K562 (cell line): ENCODE results near the gene COQ8B. TPM values are rescaled to one million over a fixed set of nuclear protein-coding genes. Genes with fewer than 3 reads are reported as not detected.

Source experiments
- ATAC-seq: fragments of 200-7000 bp; cut with Tn5 transposase; 3 replicates; pipeline ENCODE4 v1.9.1; 2020; ENCODE audit warnings: moderate library complexity
- BruUV-seq: library from RNA; stranded (reverse); fragments of 400-500 nt; replicated peaks from 2 replicates; lab custom pipeline; 2021; lab: Mats Ljungman, UMichigan
- CTCF ChIA-PET: fragments of 300-600 bp; formaldehyde crosslinking; extraction: SDS; loops from one replicate; lab custom pipeline; 2021; ENCODE audit warnings: low intra/inter-chr PET ratio; lab: Yijun Ruan, JAX
- POLR2A ChIA-PET: fragments of 300-600, 350-650 bp; sonication (Branson Sonifier 250); formaldehyde crosslinking; extraction: SDS; loops from one replicate; lab custom pipeline; 2021; ENCODE audit warnings: antibody characterized with exemption, inconsistent platforms; lab: Yijun Ruan, JAX
- DNase-seq, 4 experiments: peaks; one replicate each; pipeline versions ENCODE4 v3.0.0 to v3.0.0-alpha.2; 2011 to 2018; ENCODE audit warnings: low spot score in 3 of 4, mixed read lengths in 3 of 4; ENCODE audit errors: extremely low read depth in 1 of 4
- FAIRE-seq: peaks from 2 replicates; lab custom pipeline; 2011; peaks lifted over from hg19 to GRCh38; lab: Jason Lieb, UNC
- H2AFZ ChIP-seq: 2 replicates; pipeline ENCODE4 v1.6.0; 2011; ENCODE audit warnings: low read depth, low read length, control low read depth, inconsistent platforms
- H3K27ac ChIP-seq: fragments of 200-600 bp; 3 replicates; pipeline ENCODE4 v1.8.0; 2011; ENCODE audit warnings: low read depth, mild to moderate bottlenecking, control low read depth, inconsistent platforms, low read length, moderate library complexity, mixed read lengths; ENCODE audit errors: extremely low read depth
- H3K27me3 ChIP-seq, 2 experiments: fragments of 300-600 bp in 1 of 2; 2 replicates in 1 of 2; 3 replicates in 1 of 2; pipeline versions ENCODE4 v1.6.0 to v1.8.0; 2011; ENCODE audit warnings: inconsistent platforms in 2 of 2, low read length in 2 of 2, mild to moderate bottlenecking in 1 of 2, mixed read lengths in 1 of 2, moderate library complexity in 1 of 2; ENCODE audit not compliant: control insufficient read depth in 2 of 2, insufficient read depth in 2 of 2
- H3K36me3 ChIP-seq: fragments of 300-600 bp; 3 replicates; pipeline ENCODE4 v1.8.0; 2011; ENCODE audit warnings: mild to moderate bottlenecking, low read length, inconsistent platforms; ENCODE audit not compliant: control insufficient read depth, insufficient read depth
- H3K4me1 ChIP-seq, 2 experiments: fragments of 200-600 bp in 1 of 2; replicated peaks in 1 of 2; 2 replicates in 1 of 2; 3 replicates in 1 of 2; pipeline versions ENCODE4 v1.5.1 to v1.8.0; 2011; ENCODE audit warnings: inconsistent platforms in 2 of 2, low read length in 2 of 2, mild to moderate bottlenecking in 1 of 2, mixed read lengths in 1 of 2, moderate library complexity in 1 of 2; ENCODE audit not compliant: control insufficient read depth in 2 of 2, insufficient read depth in 2 of 2
- H3K4me2 ChIP-seq: 2 replicates; pipeline ENCODE4 v1.6.1; 2011; ENCODE audit warnings: low read length, control low read depth, inconsistent platforms, mixed read lengths; ENCODE audit not compliant: insufficient read depth
- H3K4me3 ChIP-seq: fragments of 200-600 bp; sonication (generic), shearing (Covaris generic); 2 replicates; pipeline ENCODE4 v1.5.1; 2016; ENCODE audit warnings: control low read depth, inconsistent platforms
- H3K79me2 ChIP-seq: fragments of 200-600 bp; 3 replicates; pipeline ENCODE4 v1.8.0; 2011; ENCODE audit warnings: low read length, inconsistent platforms; ENCODE audit not compliant: control insufficient read depth, insufficient read depth
- H3K9ac ChIP-seq, 2 experiments: 2 replicates each; pipeline versions ENCODE4 v1.6.0 to v1.6.1; 2011; ENCODE audit warnings: low read depth in 2 of 2, low read length in 2 of 2, control low read depth in 1 of 2, inconsistent platforms in 1 of 2, mild to moderate bottlenecking in 1 of 2, mixed read lengths in 1 of 2; ENCODE audit not compliant: insufficient read depth in 1 of 2
- H3K9me1 ChIP-seq: one replicate; pipeline ENCODE4 v1.6.0; 2011; ENCODE audit warnings: inconsistent platforms, mild to moderate bottlenecking, low read length, moderate library complexity; ENCODE audit not compliant: control insufficient read depth, insufficient read depth
- H3K9me3 ChIP-seq: replicated peaks from 2 replicates; pipeline ENCODE4 v1.5.1; 2011; ENCODE audit warnings: low read depth, low read length, inconsistent platforms; ENCODE audit not compliant: control insufficient read depth, insufficient read depth
- H4K20me1 ChIP-seq: replicated peaks from 2 replicates; pipeline ENCODE4 v1.6.1; 2011; ENCODE audit warnings: low read length, inconsistent platforms, mixed read lengths; ENCODE audit not compliant: control insufficient read depth, insufficient read depth
- EGR1 ChIP-seq: fragments of 450-650 bp; conservative IDR thresholded peaks from 2 replicates; pipeline ENCODE4 v1.6.1; 2017; ENCODE audit warnings: mild to moderate bottlenecking
- LARP7 ChIP-seq: fragments of 450-650 bp; IDR thresholded peaks from 2 replicates; pipeline ENCODE4 v1.6.1; 2016
- RBM25 ChIP-seq: fragments of 200-400 bp; formaldehyde crosslinking; IDR thresholded peaks from 2 replicates; pipeline ENCODE4 v1.6.1; 2018; ENCODE audit warnings: low read length, low read depth, moderate library complexity; ENCODE audit not compliant: severe bottlenecking
- ZNF449 ChIP-seq: fragments of 250-450 bp; sonication (Bioruptor Pico); IDR thresholded peaks from 2 replicates; pipeline ENCODE4 v1.8.0; 2022; ENCODE audit warnings: moderate library complexity, mild to moderate bottlenecking, inconsistent platforms
- WGBS: fragments of 100-300 bp; shearing (Covaris generic); methylation state at CpG from one replicate; pipeline ENCODE4 v1.1.6; 2016; ENCODE audit warnings: low coverage, mixed read lengths; ENCODE audit not compliant: insufficient coverage; ENCODE audit errors: missing lambda C conversion rate; 5-methylcytosine and 5-hydroxymethylcytosine counted together
- in situ Hi-C: fragments of 300-500 bp; cut with MboI; formaldehyde crosslinking; loops from 4 replicates; pipeline ENCODE4 v1.15.0; 2018; ENCODE audit warnings: inconsistent platforms, mixed read lengths
- intact Hi-C: fragments of 100-400 bp; cut with micrococcal nuclease; formaldehyde crosslinking; loops from 2 replicates; pipeline ENCODE4 v1.14.2; 2022
- polyA plus RNA-seq, 8 experiments: library from polyadenylated mRNA; depleted of rRNA in 4 of 8; stranded (reverse) in 5 of 8; unstranded in 3 of 8; fragments of >200 nt; fragmentation: Nextera tagmentation in 2 of 8; fragmentation: Illumina TruSeq in 1 of 8; extraction: Ambion mirVana in 2 of 8; extraction: Trizol in 1 of 8; gene quantifications; 2 replicates each; pipeline versions ENCODE4 v1.2.1 to v1.2.3, GENCODE V29; 2011 to 2014; ENCODE audit warnings: inconsistent platforms in 1 of 8, missing spikeins in 1 of 8
- total RNA-seq, 7 experiments: library from RNA; depleted of rRNA in 6 of 7; stranded (reverse); fragments of >200 nt in 6 of 7; fragmentation: Illumina TruSeq in 2 of 7; extraction: Trizol in 2 of 7; gene quantifications; 2 replicates each; pipeline versions ENCODE4 v1.2.1 to v1.2.3, GENCODE V29; 2011 to 2021; ENCODE audit warnings: low replicate concordance in 1 of 7

The COQ8B gene
- total and polyA plus RNA-seq, 9 of the 15 experiments (the other 6 are each of a cell fraction or from before 2014, with no cell fraction given): 0.41 to 32.3 (median 12.9) TPM

DNA sequence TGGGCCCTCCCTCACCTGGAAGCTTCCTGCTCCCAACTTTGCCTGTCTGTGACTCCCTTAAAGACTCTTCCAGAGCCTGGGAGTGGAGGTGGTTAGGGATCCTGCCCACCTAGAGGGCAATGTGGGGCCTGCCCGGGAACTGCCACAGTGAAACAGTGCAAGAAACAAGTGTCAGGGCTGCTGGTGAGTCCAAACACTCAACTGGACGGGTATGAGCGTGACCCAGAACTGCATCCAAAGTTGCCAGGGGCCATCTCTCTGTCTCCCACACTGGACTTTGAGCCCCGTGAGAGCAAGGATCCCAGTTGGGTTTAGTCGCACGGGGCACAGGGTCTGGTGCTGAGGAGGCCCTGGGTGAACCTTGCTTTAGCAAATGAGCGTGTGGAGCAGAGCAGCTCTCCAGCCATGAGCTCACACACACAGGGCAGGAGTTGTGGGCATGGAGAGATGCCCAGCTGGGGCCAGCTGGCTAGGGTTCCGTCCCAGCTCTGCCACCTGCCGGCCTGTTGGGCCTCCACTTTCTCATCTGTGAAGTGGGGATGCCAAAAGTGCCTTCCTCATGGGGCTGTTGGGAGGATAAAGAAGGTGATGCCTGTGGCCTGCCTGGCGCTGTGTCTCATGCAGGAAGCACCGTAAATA, 23.4 kb downstream of the COQ8B start:
- no peak for FAIRE-seq
- H3K4me1 ChIP-seq: peaks cover 26 to 40% of the 10 kb centered on the region in 2 experiments
- H3K9ac ChIP-seq: 0 out of 4 replicates have a peak overlapping the region, but pooled peaks of 1 of the 2 experiments have one; percentile 26
- no peak for TF ChIP-seq LARP7
- peak; percentile 41 for TF ChIP-seq RBM25
- TF ChIP-seq, all 486 proteins: peak for 1
- intact Hi-C loops: no loop called here
- no peak overlapping the region for H3K4me2 ChIP-seq
- BruUV-seq: no TSS peak
- CTCF ChIA-PET: no interaction called here
- POLR2A ChIA-PET: interaction anchor here (1.8 kb wide), 1 partner anchor 9 kb away, joined by 6 read pairs; no protein-coding TSS in a partner anchor
- H4K20me1 ChIP-seq: no peaks in the 10 kb centered on the region
- WGBS: 93% methylated on average over 11 of the region's 11 CpGs
- no peak overlapping the region for H3K4me3 ChIP-seq
- H2AFZ ChIP-seq: no peak overlapping the region
- H3K27me3 ChIP-seq: no peaks in the 10 kb centered on the region
- no peak overlapping the region for H3K27ac ChIP-seq
- DNase-seq (no peak), ATAC-seq (no peak)
- H3K79me2 ChIP-seq: peaks cover 23% of the 10 kb centered on the region
- in situ Hi-C loops: no loop called here
- H3K9me3 ChIP-seq: no peaks in the 10 kb centered on the region
- peaks cover 20% of the 10 kb centered on the region; the same call in 2 of the 3 replicates for H3K36me3 ChIP-seq
- H3K9me1 ChIP-seq: no peaks in the 10 kb centered on the region

- no peak for FAIRE-seq
- peaks cover 33% of the 10 kb centered on the region for H3K79me2 ChIP-seq
- no peak overlapping the region for H3K4me2 ChIP-seq
- H3K9me3 ChIP-seq: no peaks in the 10 kb centered on the region
- H3K4me3 ChIP-seq: no peak overlapping the region
- TF ChIP-seq EGR1 (peak; percentile 65), ZNF449 (CRISPR knock-in tag) (no peak)
- peak overlapping the region in 1 of 2 experiments; percentile 92; a peak in 2 of 4 replicates for H3K9ac ChIP-seq
- H3K27ac ChIP-seq: peak overlapping the region; percentile 97
- H3K9me1 ChIP-seq: peaks cover 6% of the 10 kb centered on the region
- no peaks in the 10 kb centered on the region for H3K27me3 ChIP-seq
- 77% methylated on average over 13 of the region's 14 CpGs for WGBS
- H3K36me3 ChIP-seq: peaks cover 21% of the 10 kb centered on the region; the same call in 2 of the 3 replicates
- CTCF ChIA-PET: no interaction called here
- H3K4me1 ChIP-seq: peaks cover 37 to 50% of the 10 kb centered on the region in 2 experiments
- in situ Hi-C loops (no loop called here), intact Hi-C loops (no loop called here)
- no peak for ATAC-seq
- DNase-seq: no peak
- H2AFZ ChIP-seq: no peak overlapping the region
- POLR2A ChIA-PET: interaction anchor here (0.6 to 1.8 kb wide), 4 partner anchors 10 to 114 kb away, joined by 3 to 6 read pairs (median 3); no protein-coding TSS in a partner anchor
- H4K20me1 ChIP-seq: 0 out of 2 replicates have a peak, but pooled peaks cover 4% of the 10 kb centered on the region
- no TSS peak for BruUV-seq
These were observed 24.5 kb downstream of the COQ8B start for GRCh38 chr19:40692212-40692551.
